HG03571 (cell line): Measurements from ENCODE around the gene GBA3.

Source experiments
- ATAC-seq: cut with Tn5 transposase; IDR thresholded peaks from one replicate; pipeline ENCODE4 v1.9.1; 2021; ENCODE audit not compliant: unreplicated experiment

The GBA3 gene

DNA sequence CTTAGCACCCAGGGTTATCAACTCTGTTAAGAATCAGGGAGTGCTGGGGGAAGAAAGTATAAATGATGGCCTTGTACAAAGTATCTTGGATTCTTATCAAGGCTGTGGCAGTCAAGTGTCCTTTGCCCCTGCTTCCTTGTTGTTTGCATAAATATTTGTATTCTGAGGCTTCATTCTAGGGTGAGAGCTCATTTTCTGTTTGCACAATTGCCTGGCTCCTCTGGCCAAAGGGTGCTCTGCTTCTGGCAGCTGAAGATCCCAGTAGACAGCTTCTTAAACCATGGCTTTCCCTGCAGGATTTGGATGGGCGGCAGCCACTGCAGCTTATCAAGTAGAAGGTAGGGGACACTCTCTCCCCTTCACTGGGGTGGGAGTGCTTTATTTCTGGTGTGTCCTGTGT, at the start of gene GBA3:
TSS of gene GBA3 (plus strand) at position 202 of the 400 bp plus-strand sequence.
- ATAC-seq, result no peak

DNA sequence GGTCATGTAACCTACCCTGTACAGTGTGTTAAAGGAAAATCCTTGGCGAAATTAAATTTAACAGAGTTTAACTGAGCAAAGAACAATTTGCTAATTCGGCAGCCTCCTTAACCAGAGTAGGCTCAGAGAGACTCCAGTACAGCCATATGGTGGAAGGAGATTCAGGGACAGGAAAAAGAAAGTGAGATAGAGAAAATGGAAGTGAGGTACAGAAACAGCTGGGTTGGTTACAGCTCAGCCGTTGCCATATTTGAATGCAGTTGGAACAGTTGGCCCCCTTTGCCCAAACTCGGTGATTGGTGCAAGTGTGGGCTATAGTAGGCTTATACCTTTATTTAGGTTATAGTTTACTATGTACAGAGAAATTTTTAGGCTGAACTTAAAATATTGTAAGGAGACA, 48.8 kb upstream of the GBA3 start:
- ATAC-seq, result no peak

DNA sequence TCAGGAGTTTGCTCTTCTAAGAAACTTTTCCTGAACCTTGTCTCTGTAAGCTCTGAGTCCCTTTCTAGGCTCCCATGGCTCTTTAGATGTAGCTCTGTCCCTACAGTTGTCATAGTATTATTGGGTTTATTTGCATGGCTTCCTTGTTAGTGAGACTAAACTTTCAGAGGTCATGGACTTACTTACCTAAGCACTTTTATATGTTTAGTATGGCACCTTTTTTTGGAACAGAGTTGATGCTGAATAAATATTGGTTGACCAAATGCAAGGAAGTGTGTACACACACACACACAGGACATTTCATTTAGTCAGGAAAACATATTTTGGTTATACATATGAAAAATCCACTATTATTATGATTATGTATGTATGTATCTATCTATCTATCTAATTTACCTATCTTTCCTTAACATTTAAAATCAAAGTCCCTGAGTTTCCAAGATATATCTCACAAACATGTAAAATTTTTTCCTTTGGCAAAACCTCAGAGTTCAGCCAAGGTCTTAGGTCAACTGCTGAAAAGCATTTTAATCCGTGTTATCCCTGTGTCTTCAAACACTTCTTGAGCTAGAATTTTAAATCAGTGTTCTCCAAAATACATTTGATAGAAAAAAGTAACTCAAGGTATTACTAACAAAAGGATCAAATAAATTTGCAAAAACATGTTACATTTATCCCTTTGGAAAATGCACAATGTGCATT, 47.1 kb upstream of the GBA3 start:
- ATAC-seq, result no peak

DNA sequence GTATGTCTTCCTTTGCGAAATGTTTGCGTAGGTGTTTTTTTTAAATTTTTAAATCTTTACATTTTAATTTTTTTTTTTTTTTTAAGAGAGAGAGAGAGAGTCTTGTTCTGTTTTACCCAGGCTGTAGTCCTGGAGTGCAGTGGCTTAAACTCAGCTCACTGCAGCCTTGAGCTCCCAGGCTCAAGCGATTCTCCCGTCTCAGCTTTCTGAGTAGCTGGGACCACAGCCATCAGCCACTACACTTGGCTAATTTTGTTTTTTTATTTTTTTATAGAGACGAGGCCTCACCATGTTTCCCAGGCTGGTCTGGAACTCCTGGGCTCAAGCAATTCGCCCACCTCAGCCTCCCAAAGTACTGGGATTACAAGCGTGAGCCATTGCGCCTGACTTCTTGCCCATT, 43.7 kb upstream of the GBA3 start:
- ATAC-seq, result no peak

DNA sequence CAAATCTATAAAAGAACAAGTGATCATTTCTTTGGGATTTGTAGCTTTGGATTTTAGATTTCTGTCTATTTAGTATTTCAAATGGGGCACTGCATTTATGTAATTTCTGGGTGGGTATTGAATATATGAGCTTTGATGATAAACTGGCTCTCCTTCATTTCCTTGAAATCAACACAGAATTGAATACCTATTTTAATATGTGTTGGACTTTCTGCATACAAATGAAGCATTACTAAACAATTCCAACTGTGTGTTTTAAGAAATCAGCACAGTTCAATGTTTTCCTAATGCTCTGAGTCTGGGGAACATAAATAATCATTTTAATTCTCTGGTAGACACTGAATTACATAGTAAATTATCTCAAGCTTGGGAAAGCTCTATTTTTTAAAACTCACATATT, 42.0 kb upstream of the GBA3 start:
- no peak for ATAC-seq

DNA sequence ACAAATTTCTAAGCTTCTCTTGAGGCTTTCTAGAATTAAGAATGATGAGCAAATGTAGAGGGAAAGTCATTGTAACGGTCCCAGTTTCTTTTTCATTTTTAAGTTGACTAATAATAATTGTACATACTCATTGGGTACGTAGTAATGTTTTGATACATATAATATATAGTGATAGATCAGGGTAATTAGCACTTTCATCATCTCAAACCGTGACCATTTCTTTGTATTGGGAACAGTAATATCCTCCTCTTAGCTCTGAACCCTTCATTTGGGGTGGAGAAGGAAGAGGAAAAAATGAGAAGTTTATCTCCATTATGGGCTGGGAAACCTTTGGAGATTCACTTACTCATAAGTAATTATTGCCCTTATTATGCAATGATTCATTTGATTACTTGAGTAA, 39.0 kb upstream of the GBA3 start:
- ATAC-seq, result no peak

DNA sequence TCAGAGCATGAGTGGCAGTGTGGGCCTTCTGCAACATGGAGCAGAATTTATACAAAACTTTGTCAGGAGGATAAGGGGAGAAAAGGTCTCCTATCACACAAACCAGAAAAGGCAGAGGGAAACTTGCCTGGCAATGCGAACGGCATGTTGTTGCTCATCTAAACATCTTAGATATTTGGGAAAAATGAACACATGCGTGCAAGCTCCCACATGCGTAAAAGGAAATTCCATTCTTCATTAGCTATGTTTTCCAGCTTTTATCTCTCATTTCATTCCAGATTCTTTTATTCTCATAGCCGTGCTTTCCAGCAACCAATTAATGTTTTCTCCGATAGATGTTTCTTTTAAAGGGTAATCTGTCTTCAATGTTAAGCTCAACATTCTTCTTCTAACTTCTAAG, 31.3 kb upstream of the GBA3 start:
- ATAC-seq, result no peak

DNA sequence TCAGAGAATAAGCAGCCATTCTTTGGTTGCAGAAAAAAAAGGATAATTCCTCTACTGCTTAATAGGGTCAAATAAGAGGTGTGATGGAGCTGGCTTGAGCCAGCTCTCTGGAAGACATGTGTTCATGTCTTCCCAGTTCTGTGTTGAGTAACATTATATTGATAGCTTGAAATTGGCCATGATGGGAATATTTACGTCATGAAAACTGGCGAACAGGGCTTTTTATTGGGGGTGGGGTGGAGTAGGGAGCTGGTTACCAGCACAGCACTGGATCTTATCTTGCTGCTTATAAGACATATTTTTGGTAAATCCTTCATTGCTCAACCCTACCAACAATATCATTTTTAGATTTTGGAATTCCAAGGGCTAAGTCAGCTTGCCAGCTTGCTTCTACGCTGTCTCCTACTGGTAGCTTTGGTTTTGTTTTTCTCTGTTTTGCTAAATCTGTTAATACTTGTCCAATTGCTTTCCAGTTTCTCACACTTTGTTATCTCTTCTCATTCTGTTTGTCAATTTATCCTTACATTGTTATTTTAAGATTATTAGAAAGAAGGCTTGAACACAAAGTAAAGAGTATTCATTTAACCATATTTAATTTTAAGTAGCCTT, 25.3 kb upstream of the GBA3 start:
- no peak for ATAC-seq

DNA sequence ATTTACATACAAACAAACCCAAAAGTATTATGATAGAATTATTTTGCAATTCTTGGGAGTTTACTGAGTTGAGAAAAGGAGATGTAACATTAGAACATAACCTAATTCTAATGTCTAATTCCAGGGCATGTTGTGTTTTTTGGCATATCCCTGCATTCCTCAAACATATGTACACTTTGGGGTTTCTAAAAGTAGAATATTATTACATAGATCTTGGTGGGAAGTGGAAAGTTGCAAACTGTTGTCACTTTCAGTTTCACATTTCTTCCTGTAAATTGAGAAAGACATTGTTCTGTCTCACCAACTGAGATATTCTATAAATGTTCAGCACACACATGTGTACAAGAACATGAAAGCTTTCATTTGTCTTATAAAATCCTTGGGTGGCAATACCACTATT, 24.4 kb upstream of the GBA3 start:
- ATAC-seq, result no peak

DNA sequence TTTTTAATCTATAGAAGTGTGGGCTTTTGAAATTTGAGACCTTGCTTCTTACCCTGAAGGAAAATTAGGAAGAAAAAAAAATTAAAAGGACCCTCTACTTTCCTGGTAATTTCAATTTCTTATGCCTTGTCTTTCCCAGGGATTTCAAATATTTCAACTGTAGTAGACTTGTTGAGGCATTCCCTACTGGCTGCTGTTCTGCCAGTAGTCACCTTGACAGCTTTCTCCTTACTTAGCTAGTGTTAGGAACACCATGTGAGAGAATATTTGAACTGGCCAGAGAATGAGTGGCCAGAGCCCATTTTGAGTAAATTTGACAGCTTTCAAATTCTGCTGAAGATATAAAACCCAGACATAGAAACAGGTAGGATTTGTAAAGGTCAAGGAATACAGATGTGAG, 24.0 kb upstream of the GBA3 start:
- no peak for ATAC-seq

DNA sequence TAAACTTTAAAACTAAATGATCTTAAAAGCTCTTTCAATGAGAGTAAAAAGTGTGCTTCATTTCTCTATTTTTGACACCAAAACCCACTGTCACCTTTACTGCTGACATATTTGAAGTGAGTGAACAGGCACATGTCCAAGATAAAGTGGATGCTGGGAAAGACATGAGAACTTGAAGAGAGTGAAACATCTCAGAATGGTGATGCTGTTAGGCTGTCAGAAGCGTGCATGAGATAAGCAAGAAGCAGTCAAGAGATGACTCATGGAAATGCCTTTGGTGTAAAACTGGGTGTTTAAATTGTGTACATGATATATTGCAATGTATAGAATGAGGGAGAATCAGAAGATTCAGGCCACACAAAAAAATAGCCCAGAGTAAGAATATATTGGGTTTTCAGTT, 21.8 kb upstream of the GBA3 start:
- ATAC-seq, result no peak

DNA sequence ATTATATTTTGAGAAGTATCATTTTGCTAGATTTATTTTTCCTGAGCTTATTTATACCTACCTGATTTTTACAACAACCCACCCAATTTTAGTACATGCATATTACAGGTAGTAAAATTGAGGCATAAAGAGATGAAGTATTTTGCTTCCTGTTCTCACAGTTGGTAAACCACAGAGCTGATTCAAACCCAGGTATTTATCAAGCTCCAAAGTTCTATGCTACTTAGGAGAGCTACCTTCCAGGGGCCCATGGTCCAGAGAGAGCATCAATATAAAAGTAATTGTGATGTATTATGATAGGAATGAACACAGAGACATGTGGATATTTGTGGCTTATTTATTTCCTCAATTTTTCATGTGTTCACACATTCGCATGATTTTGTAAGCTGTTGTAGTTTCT, 20.2 kb upstream of the GBA3 start:
- ATAC-seq, result no peak

DNA sequence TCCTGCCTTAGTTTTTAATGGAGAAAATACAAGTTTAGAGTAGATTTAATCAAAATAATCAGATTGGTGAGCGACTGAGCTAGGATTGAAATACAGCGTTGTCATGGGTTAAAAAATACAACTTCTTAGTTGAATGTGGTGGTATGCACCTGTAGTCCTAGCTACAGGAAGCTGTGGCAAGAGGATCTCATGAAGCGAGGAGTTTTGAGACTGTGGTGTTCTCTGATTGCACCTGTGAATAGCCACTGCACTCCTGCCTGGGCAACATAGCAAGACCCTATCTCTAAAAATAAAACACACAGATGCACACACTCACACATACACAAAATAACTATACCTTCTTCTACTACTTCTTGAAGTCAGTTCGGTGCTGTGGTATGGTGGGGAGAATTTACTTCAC, 19.8 kb upstream of the GBA3 start:
- ATAC-seq, result no peak

DNA sequence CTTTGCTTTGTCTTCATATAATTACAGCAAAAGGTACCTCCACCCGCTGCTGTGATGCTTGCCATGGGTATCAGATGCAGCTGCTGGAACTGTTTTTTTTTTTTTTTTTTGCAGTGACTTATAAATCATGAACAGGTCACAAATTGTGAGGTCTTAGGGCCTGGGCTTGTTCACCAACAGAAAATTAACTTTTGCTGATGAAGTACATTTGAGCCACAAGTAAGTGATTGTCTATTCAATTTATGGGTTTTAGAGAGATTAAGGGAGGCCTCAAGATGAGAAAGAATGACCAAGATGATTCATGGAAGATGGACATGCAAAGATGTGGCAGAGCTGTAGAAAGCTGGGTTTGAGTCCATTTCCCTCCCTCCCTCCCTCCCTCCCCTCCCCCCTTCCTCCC, 18.0 kb upstream of the GBA3 start:
- ATAC-seq, result no peak

DNA sequence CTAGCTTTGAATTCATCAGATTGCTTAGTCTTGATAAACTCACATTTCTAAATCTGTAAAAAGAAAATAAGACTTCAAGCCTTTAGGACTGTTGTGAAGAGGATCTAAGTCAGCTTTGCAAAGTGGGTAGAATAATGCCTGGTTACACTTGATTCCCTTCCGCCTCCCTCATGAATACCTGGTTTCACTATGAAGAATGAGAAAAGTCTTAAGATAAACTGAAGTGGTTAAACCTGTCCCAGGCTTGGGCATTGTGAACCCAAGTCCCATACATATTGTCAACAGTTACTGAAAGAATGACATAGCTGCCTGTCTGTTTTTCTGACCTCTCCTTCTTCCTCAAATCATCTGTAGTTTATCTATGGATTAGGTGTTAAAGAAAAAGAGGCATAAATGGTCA, 16.7 kb upstream of the GBA3 start:
- no peak for ATAC-seq

DNA sequence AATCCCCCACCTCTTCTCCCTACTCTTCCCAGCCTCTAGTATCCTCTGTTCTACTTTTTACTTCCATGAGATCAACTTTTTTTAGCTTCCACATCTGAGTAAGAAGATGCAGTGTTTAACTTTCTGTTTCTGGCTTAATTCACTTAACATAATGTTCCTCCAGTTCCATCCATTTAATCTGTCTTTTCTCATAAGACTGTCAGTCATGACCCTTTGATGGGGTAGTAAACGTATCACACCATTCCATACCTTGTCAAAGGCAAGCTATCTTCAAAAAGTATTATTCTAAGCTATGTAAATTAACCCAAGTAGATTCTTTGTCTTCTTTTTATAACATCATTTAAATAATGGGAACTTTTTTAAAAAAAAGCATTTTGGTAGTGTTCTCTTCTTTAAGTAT, 15.0 kb upstream of the GBA3 start:
- ATAC-seq, result no peak

DNA sequence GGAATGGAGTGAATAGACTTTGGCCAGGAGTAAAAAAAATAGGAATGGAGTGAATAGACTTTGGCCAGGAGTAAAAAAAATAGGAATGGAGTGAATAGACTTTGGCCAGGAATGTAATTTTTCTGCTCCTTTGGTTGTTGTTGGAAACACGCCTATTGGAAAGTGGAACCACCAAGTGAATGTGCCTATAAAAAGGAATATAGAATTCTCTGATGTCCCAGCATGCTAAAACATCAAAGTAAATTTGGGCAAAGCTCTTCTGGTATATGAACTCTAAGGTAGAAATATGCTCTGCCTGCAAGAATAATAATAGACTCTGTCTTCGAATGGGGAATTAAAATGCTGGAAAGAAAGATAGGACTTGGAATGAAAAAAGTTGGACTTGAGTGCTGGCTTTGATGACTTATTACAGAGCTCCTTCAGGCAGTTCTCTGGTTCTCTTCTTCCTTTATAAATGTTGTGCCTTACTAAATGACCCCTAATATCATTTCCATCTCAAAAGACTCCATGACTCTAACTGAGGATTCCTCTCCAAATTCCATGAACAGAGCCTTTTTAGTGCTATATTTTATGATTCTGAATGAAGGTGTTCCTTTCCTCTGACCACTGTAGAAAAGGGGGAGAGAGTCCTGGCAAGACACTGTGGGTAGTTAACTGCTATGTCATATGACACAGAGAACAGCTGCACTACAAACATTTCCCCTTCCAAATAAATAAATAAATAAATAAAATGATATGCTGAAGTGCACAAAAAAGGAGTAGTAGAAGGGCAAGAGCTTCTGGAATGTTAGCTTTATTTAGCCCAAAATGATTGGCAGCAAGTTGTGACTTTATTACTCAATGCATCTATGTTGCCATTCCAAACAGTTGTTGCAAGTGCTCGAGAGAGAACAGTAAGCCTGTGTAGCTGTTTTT, 13.5 kb upstream of the GBA3 start:
- ATAC-seq, result no peak

DNA sequence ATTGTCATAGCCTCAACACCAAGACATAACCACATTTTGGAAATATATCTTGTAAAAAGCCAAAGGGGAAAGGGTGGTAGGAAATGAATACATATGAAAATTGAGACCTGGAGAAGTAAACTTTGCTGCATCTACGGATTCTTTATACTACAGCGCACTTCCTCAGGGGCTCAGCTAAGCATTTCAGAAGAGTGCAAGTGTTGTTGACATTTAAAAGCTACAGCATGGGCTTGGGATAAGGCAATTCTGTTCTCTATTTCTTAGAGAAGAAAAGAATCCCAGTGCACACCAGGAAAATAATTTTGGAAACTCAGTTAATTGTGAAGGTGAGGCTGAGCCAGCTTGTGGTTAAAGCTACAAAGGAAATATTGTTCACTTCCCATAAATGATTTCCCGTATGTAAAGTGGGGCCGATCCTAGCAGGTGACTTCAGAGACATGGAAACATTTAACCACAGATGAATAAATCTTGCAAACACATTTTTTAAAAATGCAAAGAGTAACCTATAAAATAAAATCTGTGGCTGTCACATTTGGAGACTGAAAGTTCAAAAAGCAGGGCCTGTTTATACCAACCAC, 12.6 kb upstream of the GBA3 start:
- no peak for ATAC-seq

DNA sequence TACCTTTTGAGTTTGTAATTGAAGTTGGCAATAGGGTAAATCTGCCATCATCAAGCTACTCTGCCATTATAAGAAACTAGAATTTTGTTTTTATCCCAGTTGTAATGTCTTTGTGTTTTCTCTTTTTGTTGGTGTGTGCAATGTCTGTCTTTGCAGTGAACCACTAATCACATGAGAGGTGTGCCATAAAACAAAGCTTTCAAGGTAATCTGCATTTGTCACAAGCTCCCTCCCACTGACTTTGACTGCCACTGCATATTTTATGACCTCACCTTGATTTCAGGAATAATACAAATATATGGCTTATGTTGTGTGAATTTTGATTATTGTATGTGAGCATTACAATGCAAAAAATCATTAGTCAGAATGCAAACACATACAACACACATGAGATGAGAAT, 9.0 kb upstream of the GBA3 start:
- ATAC-seq, result no peak

DNA sequence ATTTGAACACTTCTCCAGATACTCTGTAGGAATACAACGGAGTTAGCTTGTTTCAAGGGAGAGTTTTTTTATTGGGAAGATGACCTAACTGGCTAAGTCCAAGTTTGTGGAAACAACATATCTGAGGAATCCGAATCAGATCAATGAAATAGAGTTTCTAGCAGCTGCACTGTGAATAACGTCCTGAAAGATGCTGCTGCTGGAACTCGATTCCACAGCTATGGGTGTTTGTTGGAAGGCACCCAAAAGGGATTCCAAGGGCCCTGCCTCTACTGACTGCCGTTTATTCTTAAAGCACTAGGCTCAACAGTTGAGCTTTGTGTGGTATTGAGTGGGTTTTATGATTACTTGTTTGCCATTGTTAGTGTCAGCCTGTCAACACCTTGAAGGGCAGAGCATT, 6.6 kb upstream of the GBA3 start:
- no peak for ATAC-seq

DNA sequence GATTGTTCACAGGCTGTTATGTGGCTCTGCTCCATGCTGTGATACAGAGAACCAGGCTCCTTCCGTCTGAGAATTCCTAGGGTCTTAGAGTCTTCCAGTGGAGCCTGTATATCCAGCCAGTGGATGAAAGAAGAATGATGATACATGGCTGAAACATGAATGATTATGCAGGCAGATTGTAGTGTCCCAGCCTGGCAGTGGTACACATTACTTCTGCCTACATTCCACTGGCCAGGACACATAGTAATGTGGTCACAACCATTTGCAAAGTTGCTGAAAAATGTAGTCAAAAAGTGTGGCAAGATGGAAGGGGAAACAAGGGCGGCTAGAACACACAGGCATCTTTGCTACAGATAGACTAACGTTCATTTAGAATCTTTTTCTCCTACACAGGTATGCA, 4.5 kb upstream of the GBA3 start:
- ATAC-seq, result no peak

DNA sequence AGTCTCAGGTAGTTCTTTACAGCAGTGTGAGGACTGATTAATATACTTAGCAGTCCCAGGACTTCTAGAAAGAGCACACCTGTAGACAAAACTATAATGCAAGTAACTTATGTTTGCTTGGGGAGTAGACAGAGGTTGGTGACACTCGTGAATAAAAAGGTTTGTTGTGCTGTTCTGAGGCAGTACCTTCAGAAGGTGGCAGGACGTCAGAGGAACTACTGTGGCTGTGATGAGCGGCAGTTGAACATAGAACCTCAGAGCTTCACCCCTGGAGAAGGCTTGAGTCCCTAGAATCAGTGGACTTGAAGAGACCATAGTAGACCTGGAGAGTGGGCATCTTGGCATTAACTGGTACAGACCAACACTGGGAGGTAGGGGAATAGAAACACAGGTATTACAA, 3.3 kb upstream of the GBA3 start:
- no peak for ATAC-seq
